Natural killer cell (primary cell): ENCODE results near the gene COL5A2. TPM values are rescaled to one million over a fixed set of nuclear protein-coding genes. Genes with fewer than 3 reads are reported as not detected.

Experiments used
- ATAC-seq, 3 donors: fragments of 150-1000 bp in 2 of 3; fragments of 200-7000 bp in 1 of 3; cut with Tn5 transposase; 1 replicate in 1 of 3; 2 replicates in 2 of 3; pipeline ENCODE4 v1.10.0; 2021; ENCODE audit warnings: mild to moderate bottlenecking in 2 of 3, moderate library complexity in 2 of 3
- DNase-seq, 2 donors: peaks; one replicate each; pipeline versions ENCODE4 v3.0.0 to v3.0.0-alpha.2; 2013 to 2021; ENCODE audit warnings: mixed read lengths in 1 of 2
- H3K27ac ChIP-seq: one replicate; pipeline ENCODE4 v1.5.1; 2013; ENCODE audit warnings: mild to moderate bottlenecking, low read length
- H3K27me3 ChIP-seq: one replicate; pipeline ENCODE4 v1.6.1; 2013; ENCODE audit warnings: low read length; ENCODE audit not compliant: control insufficient read depth, insufficient read depth
- H3K36me3 ChIP-seq: one replicate; pipeline ENCODE4 v1.6.1; 2013; ENCODE audit warnings: low read length; ENCODE audit not compliant: control insufficient read depth, insufficient read depth
- H3K4me1 ChIP-seq: one replicate; pipeline ENCODE4 v1.6.1; 2013; ENCODE audit warnings: low read length; ENCODE audit not compliant: control insufficient read depth, insufficient read depth
- H3K4me3 ChIP-seq: one replicate; pipeline ENCODE4 v1.5.1; 2013; ENCODE audit warnings: low read length
- H3K9me3 ChIP-seq: one replicate; pipeline ENCODE4 v1.6.1; 2013; ENCODE audit warnings: low read length; ENCODE audit not compliant: control insufficient read depth, insufficient read depth
- H3K27ac Mint-ChIP-seq, 2 donors: one replicate each; pipeline ENCODE4 v1.8.0; 2022; ENCODE audit warnings: mild to moderate bottlenecking in 2 of 2, mixed read lengths in 2 of 2, moderate library complexity in 1 of 2
- H3K27me3 Mint-ChIP-seq, 2 donors: one replicate each; pipeline ENCODE4 v1.8.0; 2022; ENCODE audit warnings: low read depth in 2 of 2, mixed read lengths in 2 of 2
- H3K36me3 Mint-ChIP-seq: one replicate; pipeline ENCODE4 v1.8.0; 2022; ENCODE audit warnings: mixed read lengths
- H3K4me1 Mint-ChIP-seq, 2 donors: one replicate each; pipeline ENCODE4 v1.8.0; 2022; ENCODE audit warnings: mixed read lengths in 2 of 2
- H3K4me3 Mint-ChIP-seq: one replicate; pipeline ENCODE4 v1.8.0; 2022; ENCODE audit warnings: mild to moderate bottlenecking, moderate library complexity, mixed read lengths
- H3K9me3 Mint-ChIP-seq, 2 donors: one replicate each; pipeline ENCODE4 v1.8.0; 2022; ENCODE audit warnings: mixed read lengths in 2 of 2
- WGBS: methylation state at CpG from one replicate; pipeline ENCODE4 v1.1.7; 2013; ENCODE audit warnings: missing lambda C conversion rate; ENCODE audit not compliant: insufficient coverage; 5-methylcytosine and 5-hydroxymethylcytosine counted together
- intact Hi-C: fragments of 100-400 bp; cut with micrococcal nuclease; formaldehyde crosslinking; loops from one replicate; pipeline ENCODE4 v1.14.2; 2022
- total RNA-seq, 4 donors: library from RNA; stranded (reverse); fragments of 120-200 nt in 1 of 4; gene quantifications; one replicate each; pipeline versions ENCODE4 v1.2.3 to v1.2.4, GENCODE V29; 2013 to 2022
- TF ChIP-seq, protein P1 (sequence below): fragments of 200-600 bp; IDR thresholded peaks from one replicate; pipeline ENCODE4 v1.8.0; 2022; ENCODE audit warnings: antibody characterized with exemption

COL5A2 gene
- total RNA-seq, 3 donors from 2014 or later (not counting 1 experiment from before 2014, with no cell fraction given): 0.38 to 0.68 (median 0.63) TPM

DNA sequence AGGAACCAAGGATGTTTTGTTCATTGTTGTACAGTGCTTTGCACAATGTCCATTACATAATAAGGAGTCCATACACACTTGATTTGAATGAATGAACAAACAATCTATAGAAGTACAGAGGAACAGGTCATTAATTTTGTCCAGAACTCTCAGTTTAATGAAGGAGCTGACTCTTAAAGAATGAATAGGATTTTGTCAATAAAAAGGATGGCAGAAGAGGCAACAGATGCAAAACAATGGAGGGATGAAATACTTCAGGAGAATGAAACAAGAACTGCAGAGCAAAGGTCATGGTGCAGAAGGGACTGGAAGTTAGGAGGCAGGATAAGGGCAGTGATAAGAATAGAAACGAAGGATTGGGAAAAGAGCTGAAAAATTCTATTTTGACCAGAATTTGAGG, 28.7 kb upstream of the COL5A2 start:
- Mint-ChIP-seq H3K36me3 (no peaks in the 10 kb centered on the region), H3K4me3 (no peak overlapping the region), H3K27ac (no peak overlapping the region), H3K27me3 (no peaks in the 10 kb centered on the region), H3K4me1 (no peaks in the 10 kb centered on the region), H3K9me3 (peaks cover 4 to 7% of the 10 kb centered on the region in 2 donors)
- intact Hi-C loops: no loop called here
- 83% methylated on average over 1 of the region's 1 CpG for WGBS
- Histone ChIP-seq H3K9me3 (no peaks in the 10 kb centered on the region), H3K4me1 (no peaks in the 10 kb centered on the region), H3K27me3 (no peaks in the 10 kb centered on the region), H3K27ac (no peak overlapping the region), H3K4me3 (no peak overlapping the region), H3K36me3 (no peaks in the 10 kb centered on the region)
- ATAC-seq (no peak), DNase-seq (no peak)
- TF ChIP-seq, protein P1, sequence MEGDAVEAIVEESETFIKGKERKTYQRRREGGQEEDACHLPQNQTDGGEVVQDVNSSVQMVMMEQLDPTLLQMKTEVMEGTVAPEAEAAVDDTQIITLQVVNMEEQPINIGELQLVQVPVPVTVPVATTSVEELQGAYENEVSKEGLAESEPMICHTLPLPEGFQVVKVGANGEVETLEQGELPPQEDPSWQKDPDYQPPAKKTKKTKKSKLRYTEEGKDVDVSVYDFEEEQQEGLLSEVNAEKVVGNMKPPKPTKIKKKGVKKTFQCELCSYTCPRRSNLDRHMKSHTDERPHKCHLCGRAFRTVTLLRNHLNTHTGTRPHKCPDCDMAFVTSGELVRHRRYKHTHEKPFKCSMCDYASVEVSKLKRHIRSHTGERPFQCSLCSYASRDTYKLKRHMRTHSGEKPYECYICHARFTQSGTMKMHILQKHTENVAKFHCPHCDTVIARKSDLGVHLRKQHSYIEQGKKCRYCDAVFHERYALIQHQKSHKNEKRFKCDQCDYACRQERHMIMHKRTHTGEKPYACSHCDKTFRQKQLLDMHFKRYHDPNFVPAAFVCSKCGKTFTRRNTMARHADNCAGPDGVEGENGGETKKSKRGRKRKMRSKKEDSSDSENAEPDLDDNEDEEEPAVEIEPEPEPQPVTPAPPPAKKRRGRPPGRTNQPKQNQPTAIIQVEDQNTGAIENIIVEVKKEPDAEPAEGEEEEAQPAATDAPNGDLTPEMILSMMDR: no peak

DNA sequence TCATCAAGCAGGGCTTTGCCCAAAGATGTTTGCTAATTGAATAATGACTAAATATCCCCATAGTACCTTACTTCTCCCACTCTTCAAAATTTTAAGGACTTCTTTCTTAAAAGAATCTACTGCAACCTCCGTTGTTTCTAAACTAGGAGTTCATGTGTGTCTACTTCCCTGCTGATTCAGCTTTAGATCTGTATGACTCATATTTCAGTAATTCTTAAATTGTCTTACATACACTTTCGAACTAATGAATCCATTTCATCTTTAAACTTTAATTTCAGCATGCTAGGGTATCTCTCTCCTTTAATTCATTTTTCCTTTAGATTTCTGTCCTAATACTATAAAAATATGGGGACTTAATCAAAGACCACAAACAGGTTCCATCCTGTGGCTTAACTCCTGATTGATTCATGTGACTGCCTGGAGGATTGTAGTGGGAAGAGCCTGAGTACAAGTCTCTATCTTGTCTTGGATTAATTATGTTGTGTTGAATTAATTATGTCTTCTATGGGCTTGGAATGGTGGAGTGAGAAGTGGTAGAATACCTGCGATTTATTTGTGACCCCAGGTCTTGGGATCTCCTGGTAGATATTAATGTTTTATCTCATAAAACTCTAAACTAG, 24.9 kb upstream of the COL5A2 start:
- no peak overlapping the region for H3K4me3 Mint-ChIP-seq
- Histone ChIP-seq H3K27ac (no peak overlapping the region), H3K4me3 (no peak overlapping the region), H3K36me3 (no peaks in the 10 kb centered on the region), H3K4me1 (no peaks in the 10 kb centered on the region), H3K27me3 (no peaks in the 10 kb centered on the region), H3K9me3 (no peaks in the 10 kb centered on the region)
- intact Hi-C loops: no loop called here
- ATAC-seq (no peak), DNase-seq (no peak)
- peaks cover 4 to 7% of the 10 kb centered on the region in 2 donors for H3K9me3 Mint-ChIP-seq
- no peaks in the 10 kb centered on the region for H3K27me3 Mint-ChIP-seq
- WGBS: 81% methylated on average over 1 of the region's 3 CpGs
- TF ChIP-seq, protein P1: no peak
- H3K4me1 Mint-ChIP-seq: no peaks in the 10 kb centered on the region
- no peaks in the 10 kb centered on the region for H3K36me3 Mint-ChIP-seq
- H3K27ac Mint-ChIP-seq: no peak overlapping the region

DNA sequence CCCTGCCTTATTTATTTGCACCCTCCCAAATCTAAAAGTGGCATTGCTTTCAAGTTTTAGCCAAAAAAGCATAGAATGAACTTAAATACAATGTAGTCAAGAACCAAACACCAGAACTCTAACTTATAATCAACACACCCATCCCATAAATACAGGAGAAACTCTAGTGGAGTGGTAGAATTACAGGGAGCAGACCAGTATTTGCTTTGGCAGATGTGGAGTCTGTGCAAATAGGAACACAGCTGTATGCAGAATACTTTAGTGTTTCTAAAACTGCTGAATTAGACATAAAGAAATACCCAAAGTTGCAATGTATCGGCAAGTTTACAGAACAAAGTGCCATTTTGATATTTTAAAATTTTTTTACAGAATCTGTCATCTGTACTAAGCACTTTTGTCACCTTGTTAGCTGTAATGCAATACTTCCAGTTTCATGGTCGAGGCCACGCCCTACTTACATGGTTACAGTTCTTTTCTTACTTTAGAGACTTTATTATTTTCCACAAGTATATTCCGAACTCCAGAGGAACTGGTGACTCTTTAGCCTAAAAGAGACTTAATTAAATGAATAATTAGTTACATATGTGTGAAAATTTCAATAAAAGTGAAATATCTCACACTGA, 23.7 kb upstream of the COL5A2 start:
- Histone ChIP-seq H3K36me3 (no peaks in the 10 kb centered on the region), H3K9me3 (no peaks in the 10 kb centered on the region), H3K4me1 (no peaks in the 10 kb centered on the region), H3K27ac (no peak overlapping the region), H3K27me3 (no peaks in the 10 kb centered on the region), H3K4me3 (no peak overlapping the region)
- ATAC-seq (no peak), DNase-seq (no peak)
- H3K36me3 Mint-ChIP-seq: no peaks in the 10 kb centered on the region
- H3K4me3 Mint-ChIP-seq: no peak overlapping the region
- TF ChIP-seq, protein P1: no peak
- WGBS: 84% methylated on average over 3 of the region's 4 CpGs
- no peaks in the 10 kb centered on the region for H3K4me1 Mint-ChIP-seq
- H3K27ac Mint-ChIP-seq: no peak overlapping the region
- intact Hi-C loops: no loop called here
- peaks cover 2 to 6% of the 10 kb centered on the region in 2 donors for H3K9me3 Mint-ChIP-seq
- H3K27me3 Mint-ChIP-seq: no peaks in the 10 kb centered on the region

GRCh38 chr2:189199797-189200196, 20.2 kb upstream of the COL5A2 start:
- TF ChIP-seq, protein P1: no peak
- intact Hi-C loops: no loop called here
- Histone ChIP-seq H3K9me3 (no peaks in the 10 kb centered on the region), H3K4me3 (no peak overlapping the region), H3K36me3 (no peaks in the 10 kb centered on the region), H3K27me3 (no peaks in the 10 kb centered on the region), H3K4me1 (no peaks in the 10 kb centered on the region), H3K27ac (no peak overlapping the region)
- Mint-ChIP-seq H3K27ac (no peak overlapping the region), H3K4me1 (no peaks in the 10 kb centered on the region), H3K36me3 (peaks cover 6% of the 10 kb centered on the region), H3K27me3 (no peaks in the 10 kb centered on the region), H3K9me3 (peaks cover 2 to 5% of the 10 kb centered on the region in 2 donors), H3K4me3 (no peak overlapping the region)
- ATAC-seq (no peak), DNase-seq (no peak)
